HCT116 (cell line): ENCODE data around the gene TRAF3.

Source experiments
- ATF3 ChIP-seq: IDR thresholded peaks from 2 replicates; pipeline ENCODE4 v1.6.1; 2012
- CTCF ChIP-seq, 3 experiments: fragments of 200-600 bp in 1 of 3; sonication (generic) in 1 of 3; IDR thresholded peaks in 2 of 3; conservative IDR thresholded peaks in 1 of 3; 2 replicates each; pipeline ENCODE4 v1.5.1; 2012 to 2017; ENCODE audit warnings: low read depth in 2 of 3, low read length in 2 of 3, antibody characterized with exemption in 1 of 3, borderline replicate concordance in 1 of 3, control low read depth in 1 of 3, mild to moderate bottlenecking in 1 of 3, mixed read lengths in 1 of 3, mixed run types in 1 of 3, moderate library complexity in 1 of 3; ENCODE audit not compliant: insufficient read depth in 1 of 3
- EZH2 ChIP-seq: fragments of 200-600 bp; sonication (generic); IDR thresholded peaks from 2 replicates; pipeline ENCODE4 v1.6.1; 2017; ENCODE audit warnings: antibody characterized with exemption, mixed run types
- EZH2phosphoT487 ChIP-seq: fragments of 200-600 bp; IDR thresholded peaks from 2 replicates; pipeline ENCODE4 v1.6.1; 2018; ENCODE audit warnings: antibody characterized with exemption, borderline replicate concordance
- JUND ChIP-seq: IDR thresholded peaks from 2 replicates; pipeline ENCODE4 v1.6.1; 2012
- MAX ChIP-seq: IDR thresholded peaks from 2 replicates; pipeline ENCODE4 v1.6.1; 2012
- POLR2A ChIP-seq: IDR thresholded peaks from 2 replicates; pipeline ENCODE4 v1.7.0; 2011; ENCODE audit warnings: borderline replicate concordance; ENCODE audit not compliant: insufficient read depth, insufficient read length; ENCODE audit errors: extremely low read depth
- REST ChIP-seq: IDR thresholded peaks from 2 replicates; pipeline ENCODE4 v1.6.1; 2012; ENCODE audit warnings: low read depth
- SIN3A ChIP-seq: IDR thresholded peaks from 2 replicates; pipeline ENCODE4 v1.6.1; 2012; ENCODE audit warnings: low read depth
- YY1 ChIP-seq: IDR thresholded peaks from 2 replicates; pipeline ENCODE4 v1.6.1; 2011; ENCODE audit warnings: low read length, low read depth, moderate library complexity, mild to moderate bottlenecking; ENCODE audit not compliant: insufficient replicate concordance; ENCODE audit errors: extremely low read depth

GRCh38 chr14:102939329-102939728 is 162.1 kb downstream of the TRAF3 start:
- TF ChIP-seq POLR2A, result no peak
- TF ChIP-seq SIN3A, result no peak
- no peak for TF ChIP-seq JUND
- TF ChIP-seq CTCF (IDR thresholded peaks at IDR 0.05 in 2 of 3, conservative IDR thresholded peaks at IDR 0.05 in 1 of 3; ENCODE audit: borderline replicate concordance in 1 of 3, insufficient read depth in 1 of 3, low read depth in 2 of 3, low read length in 2 of 3), result no peak
- no peak for TF ChIP-seq EZH2phosphoT487
- no peak for TF ChIP-seq YY1
- no peak for TF ChIP-seq ATF3
- TF ChIP-seq MAX, result no peak
- TF ChIP-seq REST, result no peak
- TF ChIP-seq EZH2, result no peak
